ENCODE data around the gene DCAF8L1. TPM values are rescaled to one million over a fixed set of nuclear protein-coding genes. Genes with fewer than 3 reads are reported as not detected.
"Not testable (repeated sequence)": the region's sequence is repeated elsewhere in the genome, so short reads cannot be mapped to it uniquely, and the experiment has no call there.

Gene DCAF8L1
- total and polyA plus RNA-seq, 10 of the 15 experiments (the other 5 are each of a cell fraction or from before 2014, with no cell fraction given), result 0.11 TPM; not detected in 9

DNA sequence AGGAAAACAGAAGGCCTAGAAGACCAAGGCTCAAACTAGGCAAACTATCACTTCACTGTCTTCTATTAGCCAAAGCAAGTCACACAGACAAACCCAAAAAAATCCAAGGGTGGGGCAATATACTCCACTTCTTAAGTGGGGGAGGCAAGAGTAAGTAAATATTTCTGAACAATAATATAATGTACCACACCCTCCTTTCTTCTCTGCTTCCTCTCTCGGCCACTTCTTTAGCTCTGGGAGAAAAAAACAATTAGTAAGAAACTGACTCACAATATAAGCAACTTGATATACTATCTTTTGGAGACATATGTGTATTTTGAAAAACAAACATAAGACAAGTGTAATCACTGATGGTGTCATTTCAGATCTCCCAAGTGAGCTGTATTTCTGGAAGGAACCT lies 14.8 kb downstream of the DCAF8L1 start:
- Histone ChIP-seq H4K20me1 (ENCODE audit: control insufficient read depth, insufficient read depth) (no peaks in the 10 kb centered on the region), H3K79me2 (ENCODE audit: control insufficient read depth, insufficient read depth, low read length) (no peaks in the 10 kb centered on the region), H3K4me1 (ENCODE audit: control insufficient read depth, insufficient read depth, low read length) (no peaks in the 10 kb centered on the region), H3K9me3 (replicated peaks; ENCODE audit: control insufficient read depth, insufficient read depth, low read length) (no peaks in the 10 kb centered on the region), H3K27ac (ENCODE audit: control insufficient read depth, insufficient read depth) (no peak overlapping the region), H3K27me3 (replicated peaks in 1 of 2; ENCODE audit: control insufficient read depth in 2 of 2, insufficient read depth in 2 of 2, low read length in 1 of 2) (no peaks in the 10 kb centered on the region), H3K9ac (ENCODE audit: control insufficient read depth, insufficient read depth, low read length) (no peak overlapping the region), H2AFZ (ENCODE audit: control insufficient read depth, low read depth, low read length) (no peak overlapping the region), H3K36me3 (ENCODE audit: control insufficient read depth in 2 of 2, insufficient read depth in 2 of 2, low read length in 1 of 2) (no peaks in the 10 kb centered on the region), H3K4me2 (ENCODE audit: control insufficient read depth, insufficient read depth) (no peak overlapping the region), H3K4me3 (no peak overlapping the region)
- in situ Hi-C loops (cut with MboI) (no loop called here), intact Hi-C loops (cut with micrococcal nuclease; ENCODE audit: unreplicated experiment) (no loop called here)
- ATAC-seq (no peak), DNase-seq (ENCODE audit: low read depth, low spot score) (no peak), FAIRE-seq (no peak)
- ChIA-PET CTCF (interaction anchor here (0.9 to 1.1 kb wide), 2 partner anchors 9 to 18 kb away, joined by 3 read pairs; no protein-coding TSS in a partner anchor), RAD21 (ENCODE audit: unreplicated experiment) (no interaction called here), POLR2A (interaction anchor here (0.5 kb wide), 1 partner anchor 185 kb away, joined by 3 read pairs; no protein-coding TSS in a partner anchor), SMC1A (ENCODE audit: uncharacterized antibody, unreplicated experiment) (interaction anchor here (0.7 to 1.5 kb wide), 4 partner anchors 9 to 20 kb away, joined by 3 to 4 read pairs (median 3); no protein-coding TSS in a partner anchor)
- BruUV-seq (replicated peaks), result no TSS peak
- no peak for TF ChIP-seq HCFC1 (IDR thresholded peaks at IDR 0.05; ENCODE audit: low read length)
- no peak for TF ChIP-seq ZNF384 (IDR thresholded peaks at IDR 0.05; ENCODE audit: borderline replicate concordance, low read depth, low read length)
- no peak for TF ChIP-seq ASH2L (IDR thresholded peaks at IDR 0.05; ENCODE audit: borderline replicate concordance, low read depth)
- TF ChIP-seq IKZF1 (conservative IDR thresholded peaks at IDR 0.05), result no peak
- no peak for TF ChIP-seq POU2F2 (IDR thresholded peaks at IDR 0.05; ENCODE audit: borderline replicate concordance, low read depth, low read length)
- TF ChIP-seq YY1 (IDR thresholded peaks at IDR 0.05; ENCODE audit: low read depth, low read length), result no peak
- no peak for TF ChIP-seq EZH2 (IDR thresholded peaks at IDR 0.05; ENCODE audit: borderline replicate concordance, control insufficient read depth, low read depth, low read length)
- TF ChIP-seq ZNF24 (IDR thresholded peaks at IDR 0.05), result no peak
- no peak for TF ChIP-seq NBN (IDR thresholded peaks at IDR 0.05)
- TF ChIP-seq TCF12 (IDR thresholded peaks at IDR 0.05; ENCODE audit: low read depth, low read length), result no peak
- TF ChIP-seq, protein P1, sequence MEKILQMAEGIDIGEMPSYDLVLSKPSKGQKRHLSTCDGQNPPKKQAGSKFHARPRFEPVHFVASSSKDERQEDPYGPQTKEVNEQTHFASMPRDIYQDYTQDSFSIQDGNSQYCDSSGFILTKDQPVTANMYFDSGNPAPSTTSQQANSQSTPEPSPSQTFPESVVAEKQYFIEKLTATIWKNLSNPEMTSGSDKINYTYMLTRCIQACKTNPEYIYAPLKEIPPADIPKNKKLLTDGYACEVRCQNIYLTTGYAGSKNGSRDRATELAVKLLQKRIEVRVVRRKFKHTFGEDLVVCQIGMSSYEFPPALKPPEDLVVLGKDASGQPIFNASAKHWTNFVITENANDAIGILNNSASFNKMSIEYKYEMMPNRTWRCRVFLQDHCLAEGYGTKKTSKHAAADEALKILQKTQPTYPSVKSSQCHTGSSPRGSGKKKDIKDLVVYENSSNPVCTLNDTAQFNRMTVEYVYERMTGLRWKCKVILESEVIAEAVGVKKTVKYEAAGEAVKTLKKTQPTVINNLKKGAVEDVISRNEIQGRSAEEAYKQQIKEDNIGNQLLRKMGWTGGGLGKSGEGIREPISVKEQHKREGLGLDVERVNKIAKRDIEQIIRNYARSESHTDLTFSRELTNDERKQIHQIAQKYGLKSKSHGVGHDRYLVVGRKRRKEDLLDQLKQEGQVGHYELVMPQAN (conservative IDR thresholded peaks at IDR 0.05), result no peak
- no peak for TF ChIP-seq BACH1 (IDR thresholded peaks at IDR 0.05; ENCODE audit: borderline replicate concordance)
- no peak for TF ChIP-seq RB1 (IDR thresholded peaks at IDR 0.05; ENCODE audit: borderline replicate concordance)
- TF ChIP-seq MYC (IDR thresholded peaks at IDR 0.05; ENCODE audit: insufficient read depth, insufficient read length, insufficient replicate concordance, low read length, severe bottlenecking), result no peak
- TF ChIP-seq CHD2 (IDR thresholded peaks at IDR 0.05; ENCODE audit: borderline replicate concordance, low read depth, low read length), result no peak
- no peak for TF ChIP-seq TBL1XR1 (IDR thresholded peaks at IDR 0.05; ENCODE audit: low read depth, low read length)
- no peak for TF ChIP-seq CHD1 (IDR thresholded peaks at IDR 0.05; ENCODE audit: low read depth, low read length)
- 0% methylated on average over 1 of the region's 1 CpG for WGBS (ENCODE audit: insufficient coverage, insufficient replicate concordance, low lambda C conversion rate, missing lambda C conversion rate)

DNA sequence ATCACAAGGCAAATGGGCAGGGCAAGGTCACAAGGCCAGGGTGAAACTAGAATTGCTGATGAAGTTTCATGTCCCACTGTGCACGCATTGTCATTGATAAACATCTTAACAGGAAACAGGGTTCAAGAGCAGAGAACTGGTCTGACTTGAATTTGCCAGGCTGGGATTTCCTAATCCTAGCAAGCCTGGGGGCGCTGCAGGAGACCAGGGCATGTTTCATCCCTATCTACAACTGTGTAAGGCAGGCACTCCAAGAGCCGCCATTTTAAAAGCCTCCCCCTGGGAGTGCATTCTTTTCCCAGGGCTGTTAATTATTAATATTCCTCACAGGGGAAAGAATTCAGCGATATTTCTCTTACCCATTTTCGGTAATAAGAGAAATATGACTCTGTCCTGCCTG lies 15.9 kb downstream of the DCAF8L1 start:
- SMC1A ChIA-PET (ENCODE audit: uncharacterized antibody, unreplicated experiment); intact Hi-C loops (cut with micrococcal nuclease; ENCODE audit: unreplicated experiment); H3K4me3 ChIP-seq; H2AFZ ChIP-seq (ENCODE audit: control insufficient read depth, low read depth, low read length); FAIRE-seq; in situ Hi-C loops (cut with MboI); ATAC-seq; H3K9ac ChIP-seq (ENCODE audit: control insufficient read depth, insufficient read depth, low read length); H3K9me3 ChIP-seq (replicated peaks; ENCODE audit: control insufficient read depth, insufficient read depth, low read length); H3K36me3 ChIP-seq (ENCODE audit: control insufficient read depth in 2 of 2, insufficient read depth in 2 of 2, low read length in 1 of 2); RAD21 ChIA-PET (ENCODE audit: unreplicated experiment); H3K27ac ChIP-seq (ENCODE audit: control insufficient read depth, insufficient read depth); POLR2A ChIA-PET; H4K20me1 ChIP-seq (ENCODE audit: control insufficient read depth, insufficient read depth); H3K27me3 ChIP-seq (replicated peaks in 1 of 2; ENCODE audit: control insufficient read depth in 2 of 2, insufficient read depth in 2 of 2, low read length in 1 of 2); CTCF ChIA-PET; H3K4me2 ChIP-seq (ENCODE audit: control insufficient read depth, insufficient read depth); H3K4me1 ChIP-seq (ENCODE audit: control insufficient read depth, insufficient read depth, low read length); BruUV-seq (replicated peaks); DNase-seq (ENCODE audit: low read depth, low spot score); H3K79me2 ChIP-seq (ENCODE audit: control insufficient read depth, insufficient read depth, low read length): not testable (repeated sequence)
- 37% methylated on average over 5 of the region's 5 CpGs for WGBS (ENCODE audit: insufficient coverage, insufficient replicate concordance, low lambda C conversion rate, missing lambda C conversion rate)

Measured in GM12878 (cell line).